Right lobe of liver (tissue), 6 donors: ENCODE data around the gene KRTAP9-6. TPM values are rescaled to one million over a fixed set of nuclear protein-coding genes. Genes with fewer than 3 reads are reported as not detected.
"Not testable (repeated sequence)": the region's sequence is repeated elsewhere in the genome, so short reads cannot be mapped to it uniquely, and the experiment has no call there.

Experiments
- ATAC-seq, 4 donors: fragments of 200-7000 bp; cut with Tn5 transposase; one replicate each; pipeline ENCODE4 v1.9.1; 2020; ENCODE audit warnings: mild to moderate bottlenecking in 4 of 4, moderate library complexity in 4 of 4
- DNase-seq, 3 donors: peaks; one replicate each; pipeline ENCODE4 v3.0.0-alpha.2; 2020
- H3K27ac ChIP-seq, 3 donors: fragments of 200-600 bp; one replicate each; pipeline ENCODE4 v1.8.0; 2022
- H3K27me3 ChIP-seq, 2 donors: fragments of 200-600 bp; one replicate each; pipeline ENCODE4 v1.8.0; 2022
- H3K36me3 ChIP-seq, 4 donors: fragments of 200-600 bp; sonication (generic) in 1 of 4; one replicate each; pipeline versions ENCODE4 v1.5.1 to v1.8.0; 2017 to 2022; ENCODE audit warnings: control low read depth in 1 of 4
- H3K4me1 ChIP-seq, 4 donors: fragments of 200-600 bp; sonication (generic) in 1 of 4; one replicate each; pipeline versions ENCODE4 v1.5.1 to v1.8.0; 2017 to 2022; ENCODE audit warnings: control low read depth in 1 of 4
- H3K4me3 ChIP-seq, 3 donors: fragments of 200-600 bp; one replicate each; pipeline ENCODE4 v1.8.0; 2022
- H3K9me3 ChIP-seq, 4 donors: fragments of 200-600 bp; sonication (generic) in 1 of 4; one replicate each; pipeline versions ENCODE4 v1.5.1 to v1.8.0; 2017 to 2022; ENCODE audit warnings: control low read depth in 1 of 4
- POLR2A ChIP-seq: fragments of 450-650 bp; IDR thresholded peaks from one replicate; pipeline ENCODE4 v1.6.1; 2017; ENCODE audit warnings: antibody characterized with exemption, mild to moderate bottlenecking
- WGBS: methylation state at CpG from one replicate; pipeline ENCODE4 v1.1.6; 2018; ENCODE audit warnings: low coverage, low lambda C conversion rate; ENCODE audit not compliant: insufficient coverage; ENCODE audit errors: missing lambda C conversion rate; 5-methylcytosine and 5-hydroxymethylcytosine counted together
- intact Hi-C, 2 donors: fragments of 100-400 bp; cut with DNase I; formaldehyde crosslinking; loops; one replicate each; pipeline versions ENCODE4 v1.11.2 to v1.14.1; 2022
- long read RNA-seq: library from polyadenylated mRNA; unstranded; transcript quantifications from one replicate; pipeline ENCODE4 v2.0.0, GENCODE V29; 2019
- total RNA-seq, 6 experiments: library from RNA; depleted of rRNA in 2 of 6; stranded (reverse); fragments of >200 nt in 2 of 6; fragmentation: NEBNext Ultra II Directional in 3 of 6; extraction: Animal tissue kit (Norgen Biotek cat#: 25700) in 3 of 6; gene quantifications; one replicate each; pipeline versions ENCODE4 v1.1.0 to v1.2.4, GENCODE V29; 2016 to 2023
- TF ChIP-seq, protein P1 (sequence below), 4 donors: fragments of 200-600 bp in 3 of 4; fragments of 450-650 bp in 1 of 4; IDR thresholded peaks; one replicate each; pipeline versions ENCODE4 v1.5.1 to v1.8.0; 2016 to 2022; ENCODE audit warnings: antibody characterized with exemption in 4 of 4, mild to moderate bottlenecking in 2 of 4
- donor health status: DM: no; HTN: yes; CAD: no.
- donor health status: DM: no; HTN: no; CAD: no.
- donor health status: DM: no; HTN: no; CAD: no.
- donor health status: DM: no; HTN: yes; CAD: no.
- donor health status: DM: no; HTN: yes; CAD: no.

The KRTAP9-6 gene, protein sequence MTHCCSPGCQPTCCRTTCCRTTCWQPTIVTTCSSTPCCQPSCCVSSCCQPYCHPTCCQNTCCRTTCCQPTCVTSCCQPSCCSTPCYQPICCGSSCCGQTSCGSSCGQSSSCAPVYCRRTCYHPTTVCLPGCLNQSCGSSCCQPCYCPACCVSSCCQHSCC
- total RNA-seq, result not detected
- long read RNA-seq, result 0 reads

- no peak for TF ChIP-seq POLR2A
- TF ChIP-seq, protein P1, sequence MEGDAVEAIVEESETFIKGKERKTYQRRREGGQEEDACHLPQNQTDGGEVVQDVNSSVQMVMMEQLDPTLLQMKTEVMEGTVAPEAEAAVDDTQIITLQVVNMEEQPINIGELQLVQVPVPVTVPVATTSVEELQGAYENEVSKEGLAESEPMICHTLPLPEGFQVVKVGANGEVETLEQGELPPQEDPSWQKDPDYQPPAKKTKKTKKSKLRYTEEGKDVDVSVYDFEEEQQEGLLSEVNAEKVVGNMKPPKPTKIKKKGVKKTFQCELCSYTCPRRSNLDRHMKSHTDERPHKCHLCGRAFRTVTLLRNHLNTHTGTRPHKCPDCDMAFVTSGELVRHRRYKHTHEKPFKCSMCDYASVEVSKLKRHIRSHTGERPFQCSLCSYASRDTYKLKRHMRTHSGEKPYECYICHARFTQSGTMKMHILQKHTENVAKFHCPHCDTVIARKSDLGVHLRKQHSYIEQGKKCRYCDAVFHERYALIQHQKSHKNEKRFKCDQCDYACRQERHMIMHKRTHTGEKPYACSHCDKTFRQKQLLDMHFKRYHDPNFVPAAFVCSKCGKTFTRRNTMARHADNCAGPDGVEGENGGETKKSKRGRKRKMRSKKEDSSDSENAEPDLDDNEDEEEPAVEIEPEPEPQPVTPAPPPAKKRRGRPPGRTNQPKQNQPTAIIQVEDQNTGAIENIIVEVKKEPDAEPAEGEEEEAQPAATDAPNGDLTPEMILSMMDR (IDR thresholded peaks at IDR 0.05), result no peak
Observed at GRCh38 chr17:41265078-41265477, at the start of gene KRTAP9-6. Gene KRTAP9-6, plus strand, starts transcription at chr17:41265378. Its CDS starts 0 bp downstream, at chr17:41265378.

GRCh38 chr17:41215681-41216080 is 49.5 kb upstream of the KRTAP9-6 start:
- peaks cover 0 to 5% of the 10 kb centered on the region in 2 donors for H3K27me3 ChIP-seq
- H3K9me3 ChIP-seq, result no peaks in the 10 kb centered on the region
- no peak overlapping the region for H3K4me3 ChIP-seq
- H3K4me1 ChIP-seq, result no peaks in the 10 kb centered on the region
- no peak for TF ChIP-seq POLR2A
- TF ChIP-seq, protein P1 (IDR thresholded peaks at IDR 0.05), result no peak
- no peak overlapping the region for H3K27ac ChIP-seq
- no peak for DNase-seq
- no peak for ATAC-seq
- intact Hi-C loops, result no loop called here
- 18% methylated on average over 1 of the region's 1 CpG for WGBS
- no peaks in the 10 kb centered on the region for H3K36me3 ChIP-seq

More at GRCh38 chr17:41265078-41265477, at the start of gene KRTAP9-6:
- no peak for DNase-seq
- Histone ChIP-seq H3K9me3 (no peaks in the 10 kb centered on the region), H3K4me1 (no peaks in the 10 kb centered on the region), H3K4me3 (no peak within 1 kb of the TSS), H3K27me3 (no peaks in the 10 kb centered on the region), H3K36me3 (no peaks in the 10 kb centered on the region), H3K27ac (no peak within 1 kb of the TSS)
- intact Hi-C loops, result no loop called here
- 46% methylated on average over 2 of the region's 2 CpGs for WGBS
- ATAC-seq, result no peak

GRCh38 chr17:41223821-41224220 is 41.4 kb upstream of the KRTAP9-6 start:
- Histone ChIP-seq H3K36me3 (no peaks in the 10 kb centered on the region), H3K9me3 (no peaks in the 10 kb centered on the region), H3K27ac (no peak overlapping the region), H3K27me3 (no peaks in the 10 kb centered on the region), H3K4me3 (no peak overlapping the region), H3K4me1 (no peaks in the 10 kb centered on the region)
- DNase-seq (no peak), ATAC-seq (no peak)
- WGBS, result 34% methylated on average over 2 of the region's 2 CpGs
- intact Hi-C loops, result no loop called here
- TF ChIP-seq POLR2A, result no peak
- TF ChIP-seq, protein P1 (IDR thresholded peaks at IDR 0.05), result no peak

DNA sequence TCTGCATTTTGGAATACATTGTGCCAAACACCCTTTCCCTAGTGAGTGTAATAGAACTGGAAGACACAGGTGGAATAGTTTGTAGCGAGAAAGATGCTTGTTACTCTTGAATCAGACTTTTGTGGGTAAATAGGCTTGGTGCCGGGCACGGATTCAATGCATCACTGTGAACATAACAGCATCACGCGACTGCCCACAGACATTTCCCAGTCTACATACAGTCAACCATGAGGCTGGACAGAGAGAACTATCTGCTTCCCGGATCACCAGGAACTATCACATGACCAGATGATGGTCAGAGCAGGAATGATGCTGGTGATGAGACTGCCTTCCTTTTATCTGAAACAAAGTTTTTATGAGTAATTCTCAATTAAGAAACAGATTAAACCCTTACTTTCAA is 39.1 kb upstream of the KRTAP9-6 start:
- WGBS, result 76% methylated on average over 4 of the region's 6 CpGs
- no peak for TF ChIP-seq POLR2A
- TF ChIP-seq, protein P1 (IDR thresholded peaks at IDR 0.05), result no peak
- H3K27me3 ChIP-seq, result no peaks in the 10 kb centered on the region
- DNase-seq, result no peak
- H3K4me1 ChIP-seq, result no peaks in the 10 kb centered on the region
- H3K9me3 ChIP-seq, result no peaks in the 10 kb centered on the region
- intact Hi-C loops, result no loop called here
- no peak overlapping the region for H3K27ac ChIP-seq
- no peak for ATAC-seq
- H3K4me3 ChIP-seq, result no peak overlapping the region
- H3K36me3 ChIP-seq, result no peaks in the 10 kb centered on the region

DNA sequence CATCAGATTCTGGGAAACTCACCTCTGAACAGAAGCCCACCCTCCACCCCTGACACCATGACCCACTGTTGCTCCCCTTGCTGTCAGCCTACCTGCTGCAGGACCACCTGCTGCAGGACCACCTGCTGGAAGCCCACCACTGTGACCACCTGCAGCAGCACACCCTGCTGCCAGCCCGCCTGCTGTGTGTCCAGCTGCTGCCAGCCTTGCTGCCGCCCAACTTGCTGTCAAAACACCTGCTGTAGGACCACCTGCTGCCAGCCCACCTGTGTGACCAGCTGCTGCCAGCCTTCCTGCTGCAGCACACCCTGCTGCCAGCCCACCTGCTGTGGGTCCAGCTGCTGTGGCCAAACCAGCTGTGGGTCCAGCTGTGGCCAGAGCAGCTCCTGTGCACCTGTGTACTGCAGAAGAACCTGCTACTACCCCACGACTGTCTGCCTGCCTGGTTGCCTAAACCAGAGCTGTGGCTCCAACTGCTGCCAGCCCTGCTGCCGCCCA is 38.5 kb upstream of the KRTAP9-6 start, which contains the start of gene KRTAP9-2:
TSS of gene KRTAP9-2 (plus strand) at position 51 of the 498 bp plus-strand sequence. CDS start at position 58, 7 bp downstream.
- WGBS, result no CpG with 5 or more reads among the region's 4 CpGs
- H3K27ac ChIP-seq, H3K4me1 ChIP-seq, H3K27me3 ChIP-seq, H3K4me3 ChIP-seq, DNase-seq, intact Hi-C loops, H3K36me3 ChIP-seq, ATAC-seq, H3K9me3 ChIP-seq: not testable (repeated sequence)
